Testis (tissue), 3 donors: ENCODE results near the gene KLHL29. TPM values are rescaled to one million over a fixed set of nuclear protein-coding genes. Genes with fewer than 3 reads are reported as not detected.
A peak's percentile ranks its signal among the peaks of the same experiment; 100 is the strongest.

Experiments used
- DNase-seq: peaks from one replicate; pipeline ENCODE4 v3.0.0-alpha.2; 2019
- H3K27ac ChIP-seq, 2 donors: fragments of 200-600 bp; sonication (generic); one replicate each; pipeline ENCODE4 v1.5.1; 2019
- H3K27me3 ChIP-seq: fragments of 200-600 bp; sonication (generic); one replicate; pipeline ENCODE4 v1.5.1; 2019
- H3K36me3 ChIP-seq: fragments of 200-600 bp; sonication (generic); one replicate; pipeline ENCODE4 v1.5.1; 2017; ENCODE audit warnings: low read depth; ENCODE audit errors: missing control alignments
- H3K4me1 ChIP-seq: fragments of 200-600 bp; sonication (generic); one replicate; pipeline ENCODE4 v1.5.1; 2019
- H3K4me3 ChIP-seq, 2 donors: fragments of 200-600 bp; sonication (generic); one replicate each; pipeline ENCODE4 v1.5.1; 2017 to 2019
- H3K9me3 ChIP-seq: fragments of 200-600 bp; sonication (generic); one replicate; pipeline ENCODE4 v1.5.1; 2017
- CTCF ChIP-seq, 3 experiments: fragments of 450-650 bp in 2 of 3; fragments of 200-600 bp in 1 of 3; sonication (generic) in 1 of 3; IDR thresholded peaks; one replicate each; pipeline ENCODE4 v1.5.1; 2016 to 2019; ENCODE audit warnings: antibody characterized with exemption in 3 of 3, mild to moderate bottlenecking in 2 of 3, moderate library complexity in 1 of 3
- POLR2A ChIP-seq: fragments of 450-650 bp; IDR thresholded peaks from one replicate; pipeline ENCODE4 v1.6.1; 2017; ENCODE audit warnings: antibody characterized with exemption, mild to moderate bottlenecking, moderate library complexity
- WGBS, 2 donors: methylation state at CpG; one replicate each; pipeline ENCODE4 v1.1.5; 2018; 5-methylcytosine and 5-hydroxymethylcytosine counted together
- intact Hi-C: fragments of 100-400 bp; cut with DNase I; formaldehyde crosslinking; loops from one replicate; pipeline ENCODE4 v1.15.1; 2023; ENCODE audit warnings: low total_unique reads
- polyA plus RNA-seq: library from polyadenylated mRNA; stranded (reverse); fragments of 350-450 nt; fragmentation: Illumina TruSeq; extraction: RNeasy Lipid Tissue Mini Kit (QIAGEN cat#74804); gene quantifications from one replicate; pipeline ENCODE4 v1.2.3, GENCODE V29; 2014; ENCODE audit warnings: low read depth, low replicate concordance; ENCODE audit not compliant: insufficient read depth
- total RNA-seq, 2 donors: library from RNA; depleted of rRNA; stranded (reverse); fragments of >200 nt; gene quantifications; one replicate each; pipeline ENCODE4 v1.2.3, GENCODE V29; 2016

Gene KLHL29
- total and polyA plus RNA-seq, 3 donors from 2014 or later: 3.3 to 10.9 (median 7.9) TPM

DNA sequence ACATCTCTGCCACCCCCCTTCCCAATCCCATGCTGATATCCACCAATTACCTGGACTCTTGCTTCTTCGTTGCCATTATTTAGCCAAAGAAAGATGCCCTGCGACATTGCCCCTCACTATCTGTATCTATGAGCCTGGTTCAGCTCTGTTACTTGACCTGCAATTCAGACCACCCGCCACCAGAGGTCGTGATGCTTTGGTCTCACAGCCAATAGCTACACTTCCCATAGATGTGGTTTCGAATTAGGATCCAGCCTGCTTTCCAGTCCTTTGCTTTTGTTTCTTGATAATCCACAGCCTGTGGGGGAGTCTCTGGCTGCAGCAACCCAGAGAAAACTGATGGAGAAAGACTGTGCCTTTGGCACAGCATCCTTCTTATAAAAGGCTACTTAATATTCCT lies 239.4 kb downstream of the KLHL29 start:
- intact Hi-C loops: no loop called here
- no peaks in the 10 kb centered on the region for H3K36me3 ChIP-seq
- no peaks in the 10 kb centered on the region for H3K9me3 ChIP-seq
- H3K27ac ChIP-seq: no peak overlapping the region
- no peaks in the 10 kb centered on the region for H3K27me3 ChIP-seq
- WGBS, 2 donors: 67 to 68% methylated on average over 5 of the region's 5 CpGs
- H3K4me1 ChIP-seq: peaks cover 11% of the 10 kb centered on the region
- H3K4me3 ChIP-seq: no peak overlapping the region
- peak; percentile 43 for DNase-seq
- TF ChIP-seq CTCF (IDR thresholded peaks at IDR 0.05): peak in 1 of 3 experiments; percentile 39
- TF ChIP-seq POLR2A: no peak

DNA sequence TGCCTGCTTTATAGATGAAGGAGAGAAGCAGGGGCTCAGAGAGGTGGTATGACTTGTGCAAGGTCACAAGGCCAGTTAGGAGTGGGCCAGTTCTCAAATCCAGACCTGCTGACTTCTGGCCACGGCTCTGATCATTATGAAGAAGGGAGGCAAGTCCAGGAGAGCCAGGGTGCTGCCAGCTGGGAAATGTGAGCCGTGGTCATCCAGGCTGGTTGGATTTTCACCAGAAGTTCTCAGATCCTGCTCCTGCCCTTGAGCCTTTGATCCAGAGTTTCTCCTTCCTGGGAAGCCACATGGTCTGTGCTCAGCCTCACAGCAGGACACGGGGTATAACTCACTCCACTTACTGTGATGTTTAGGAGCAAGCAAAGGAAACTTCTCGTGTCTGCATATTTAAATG lies 239.9 kb downstream of the KLHL29 start:
- H3K9me3 ChIP-seq: no peaks in the 10 kb centered on the region
- H3K27me3 ChIP-seq: no peaks in the 10 kb centered on the region
- TF ChIP-seq POLR2A: no peak
- TF ChIP-seq CTCF (IDR thresholded peaks at IDR 0.05): no peak
- intact Hi-C loops: no loop called here
- H3K4me1 ChIP-seq: peaks cover 11% of the 10 kb centered on the region
- H3K36me3 ChIP-seq: no peaks in the 10 kb centered on the region
- H3K4me3 ChIP-seq: no peak overlapping the region
- no peak overlapping the region for H3K27ac ChIP-seq
- no peak for DNase-seq
- 69% methylated on average over 4 of the region's 4 CpGs for WGBS, 2 donors

GRCh38 chr2:23625726-23626125 lies 240.7 kb downstream of the KLHL29 start:
- peaks cover 7% of the 10 kb centered on the region for H3K4me1 ChIP-seq
- no peak for TF ChIP-seq POLR2A
- no peak for TF ChIP-seq CTCF (IDR thresholded peaks at IDR 0.05)
- H3K9me3 ChIP-seq: no peaks in the 10 kb centered on the region
- 83 to 84% methylated on average over 2 to 4 of the region's 4 CpGs for WGBS, 2 donors
- intact Hi-C loops: no loop called here
- H3K27me3 ChIP-seq: no peaks in the 10 kb centered on the region
- H3K27ac ChIP-seq: no peak overlapping the region
- DNase-seq: no peak
- no peak overlapping the region for H3K4me3 ChIP-seq
- H3K36me3 ChIP-seq: no peaks in the 10 kb centered on the region

DNA sequence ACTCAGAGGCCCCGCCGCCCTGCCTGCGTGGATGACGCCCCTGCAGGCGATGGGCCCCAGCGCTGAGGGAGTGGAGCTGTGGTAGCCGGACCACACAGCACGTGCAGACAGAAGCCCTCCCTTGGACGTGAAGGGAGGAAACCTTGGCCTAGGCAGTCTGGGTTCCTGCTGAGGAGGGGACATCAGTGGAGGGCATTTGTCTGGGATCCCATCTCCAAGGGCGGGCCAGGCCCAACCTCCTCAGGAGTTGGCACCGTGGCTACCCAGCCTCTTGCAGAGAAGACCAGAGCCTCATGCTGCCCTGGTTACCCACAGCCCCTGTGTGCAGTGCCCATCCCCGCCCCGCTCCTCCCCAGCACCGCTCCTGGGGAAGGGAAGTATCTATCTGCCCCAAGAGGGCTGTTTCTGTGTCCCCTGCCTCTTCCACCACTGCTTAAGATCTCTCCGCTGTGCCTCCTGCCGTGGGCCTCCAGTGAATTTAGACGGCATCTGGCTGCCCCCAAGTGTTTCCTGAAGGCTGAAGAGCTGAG lies 241.8 kb downstream of the KLHL29 start:
- no peak for TF ChIP-seq POLR2A
- no peaks in the 10 kb centered on the region for H3K9me3 ChIP-seq
- H3K27ac ChIP-seq: no peak overlapping the region
- H3K27me3 ChIP-seq: no peaks in the 10 kb centered on the region
- no peaks in the 10 kb centered on the region for H3K4me1 ChIP-seq
- no peak for DNase-seq
- intact Hi-C loops: no loop called here
- H3K4me3 ChIP-seq: no peak overlapping the region
- 81 to 87% methylated on average over 9 to 17 of the region's 17 CpGs for WGBS, 2 donors
- H3K36me3 ChIP-seq: no peaks in the 10 kb centered on the region

DNA sequence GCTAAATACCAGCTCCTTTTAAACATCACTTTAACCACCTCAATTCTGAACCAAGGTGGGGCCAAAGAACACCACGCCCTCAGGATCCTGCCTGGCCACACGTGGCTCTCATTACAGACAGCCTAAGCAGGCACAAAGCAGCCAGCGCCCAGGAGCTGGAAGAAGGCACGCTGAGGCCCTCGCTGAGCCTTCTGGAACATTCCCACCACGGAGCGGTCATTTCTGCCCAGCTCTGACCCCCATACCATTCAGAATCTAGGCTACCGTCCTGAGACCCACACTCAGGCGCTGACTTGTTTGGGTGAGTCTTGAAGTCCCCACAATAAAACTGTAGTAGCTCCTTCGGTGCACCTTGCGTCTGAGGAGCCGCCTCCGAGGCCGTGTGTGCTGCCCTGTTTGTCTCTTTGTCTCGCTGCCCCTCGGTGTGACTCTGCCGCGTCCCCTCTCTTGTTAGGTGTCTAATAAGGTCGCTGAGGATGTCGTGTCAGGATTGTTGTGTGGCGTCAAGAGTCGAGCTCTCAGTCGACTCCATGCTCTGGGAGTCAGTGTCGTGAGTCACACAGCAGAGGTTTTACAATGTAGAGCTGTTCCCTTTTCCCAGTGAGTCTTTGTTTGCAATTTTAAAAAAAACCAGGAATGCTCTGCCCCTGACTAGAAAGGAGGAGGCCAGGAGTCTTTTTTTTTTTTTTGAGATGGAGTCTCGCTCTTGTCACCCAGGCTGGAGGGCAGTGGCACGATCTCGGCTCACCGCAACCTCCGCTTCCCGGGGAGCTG lies 242.4 kb downstream of the KLHL29 start:
- Histone ChIP-seq H3K4me3 (no peak overlapping the region), H3K27me3 (no peaks in the 10 kb centered on the region), H3K36me3 (no peaks in the 10 kb centered on the region), H3K9me3 (no peaks in the 10 kb centered on the region), H3K4me1 (no peaks in the 10 kb centered on the region), H3K27ac (no peak overlapping the region)
- TF ChIP-seq CTCF (IDR thresholded peaks at IDR 0.05) (no peak), POLR2A (no peak)
- intact Hi-C loops: no loop called here
- 85 to 87% methylated on average over 22 to 30 of the region's 30 CpGs for WGBS, 2 donors
- no peak for DNase-seq
